Uterus (tissue), 4 donors: ENCODE data around the gene LBHD2. TPM values are rescaled to one million over a fixed set of nuclear protein-coding genes. Genes with fewer than 3 reads are reported as not detected.
A peak's percentile ranks its signal among the peaks of the same experiment; 100 is the strongest.

Experiments
- DNase-seq, 2 donors: peaks; one replicate each; pipeline ENCODE4 v3.0.0-alpha.2; 2019 to 2020
- H3K27ac ChIP-seq, 2 donors: fragments of 200-600 bp; sonication (generic); 1 replicate in 1 of 2; 2 replicates in 1 of 2; pipeline ENCODE4 v1.5.1; 2016 to 2018
- H3K27me3 ChIP-seq, 2 donors: fragments of 200-600 bp; sonication (generic); one replicate each; pipeline ENCODE4 v1.5.1; 2018 to 2019; ENCODE audit warnings: control low read depth in 1 of 2
- H3K36me3 ChIP-seq, 2 donors: fragments of 200-600 bp; sonication (generic); one replicate each; pipeline ENCODE4 v1.5.1; 2019; ENCODE audit warnings: control low read depth in 1 of 2
- H3K4me1 ChIP-seq, 2 donors: fragments of 200-600 bp; sonication (generic); one replicate each; pipeline ENCODE4 v1.5.1; 2018 to 2019; ENCODE audit warnings: control low read depth in 1 of 2
- H3K4me3 ChIP-seq, 2 donors: fragments of 200-600 bp; sonication (generic); 1 replicate in 1 of 2; 2 replicates in 1 of 2; pipeline ENCODE4 v1.5.1; 2018 to 2019; ENCODE audit warnings: mild to moderate bottlenecking in 1 of 2
- H3K9me3 ChIP-seq, 2 donors: fragments of 200-600 bp; sonication (generic); one replicate each; pipeline ENCODE4 v1.5.1; 2019; ENCODE audit warnings: control low read depth in 1 of 2
- POLR2A ChIP-seq, 2 donors: fragments of 450-650 bp; IDR thresholded peaks; one replicate each; pipeline ENCODE4 v1.6.1; 2016; ENCODE audit warnings: antibody characterized with exemption in 2 of 2, mild to moderate bottlenecking in 1 of 2, moderate library complexity in 1 of 2
- intact Hi-C: fragments of 100-400 bp; cut with DNase I; formaldehyde crosslinking; loops from one replicate; pipeline ENCODE4 v1.15.1; 2023; ENCODE audit warnings: low total_unique reads
- total RNA-seq, 4 donors: library from RNA; depleted of rRNA in 3 of 4; stranded (reverse); fragments of >200 nt in 3 of 4; gene quantifications; one replicate each; pipeline versions ENCODE4 v1.1.0 to v1.2.4, GENCODE V29; 2014 to 2023
- TF ChIP-seq, protein P1 (sequence below), 4 experiments: fragments of 200-600 bp in 2 of 4; fragments of 450-650 bp in 2 of 4; sonication (generic) in 2 of 4; IDR thresholded peaks; one replicate each; pipeline ENCODE4 v1.5.1; 2016 to 2019; ENCODE audit warnings: antibody characterized with exemption in 4 of 4, mild to moderate bottlenecking in 2 of 4, moderate library complexity in 1 of 4
- donor health status: DM: yes; HTN: yes; CAD: no.

LBHD2 gene
- total RNA-seq, 4 donors from 2014 or later: not detected

DNA sequence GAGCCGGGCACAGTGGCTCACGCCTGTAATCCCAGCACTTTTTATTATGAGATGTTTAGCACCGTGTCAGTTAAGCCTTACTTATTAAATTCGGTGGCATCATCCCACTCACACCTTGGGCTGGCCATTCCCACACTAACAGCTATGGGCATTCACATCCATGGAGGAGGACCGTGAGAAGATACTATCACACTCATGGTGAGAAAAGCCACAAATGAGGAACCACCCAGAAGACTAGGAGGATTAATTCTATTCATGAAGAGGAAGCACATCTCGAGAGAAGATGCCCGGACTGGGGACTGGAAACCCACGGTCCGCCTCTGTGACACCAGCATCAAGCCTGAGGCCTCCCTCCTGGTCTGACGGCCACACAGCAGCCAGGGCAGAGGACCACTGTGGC is 31.6 kb upstream of the LBHD2 start:
- TF ChIP-seq POLR2A (IDR thresholded peaks at IDR 0.05): no peak
- TF ChIP-seq, protein P1, sequence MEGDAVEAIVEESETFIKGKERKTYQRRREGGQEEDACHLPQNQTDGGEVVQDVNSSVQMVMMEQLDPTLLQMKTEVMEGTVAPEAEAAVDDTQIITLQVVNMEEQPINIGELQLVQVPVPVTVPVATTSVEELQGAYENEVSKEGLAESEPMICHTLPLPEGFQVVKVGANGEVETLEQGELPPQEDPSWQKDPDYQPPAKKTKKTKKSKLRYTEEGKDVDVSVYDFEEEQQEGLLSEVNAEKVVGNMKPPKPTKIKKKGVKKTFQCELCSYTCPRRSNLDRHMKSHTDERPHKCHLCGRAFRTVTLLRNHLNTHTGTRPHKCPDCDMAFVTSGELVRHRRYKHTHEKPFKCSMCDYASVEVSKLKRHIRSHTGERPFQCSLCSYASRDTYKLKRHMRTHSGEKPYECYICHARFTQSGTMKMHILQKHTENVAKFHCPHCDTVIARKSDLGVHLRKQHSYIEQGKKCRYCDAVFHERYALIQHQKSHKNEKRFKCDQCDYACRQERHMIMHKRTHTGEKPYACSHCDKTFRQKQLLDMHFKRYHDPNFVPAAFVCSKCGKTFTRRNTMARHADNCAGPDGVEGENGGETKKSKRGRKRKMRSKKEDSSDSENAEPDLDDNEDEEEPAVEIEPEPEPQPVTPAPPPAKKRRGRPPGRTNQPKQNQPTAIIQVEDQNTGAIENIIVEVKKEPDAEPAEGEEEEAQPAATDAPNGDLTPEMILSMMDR (IDR thresholded peaks at IDR 0.05): no peak
- intact Hi-C loops: no loop called here
- peaks cover 6 to 8% of the 10 kb centered on the region in 2 donors for H3K4me1 ChIP-seq

DNA sequence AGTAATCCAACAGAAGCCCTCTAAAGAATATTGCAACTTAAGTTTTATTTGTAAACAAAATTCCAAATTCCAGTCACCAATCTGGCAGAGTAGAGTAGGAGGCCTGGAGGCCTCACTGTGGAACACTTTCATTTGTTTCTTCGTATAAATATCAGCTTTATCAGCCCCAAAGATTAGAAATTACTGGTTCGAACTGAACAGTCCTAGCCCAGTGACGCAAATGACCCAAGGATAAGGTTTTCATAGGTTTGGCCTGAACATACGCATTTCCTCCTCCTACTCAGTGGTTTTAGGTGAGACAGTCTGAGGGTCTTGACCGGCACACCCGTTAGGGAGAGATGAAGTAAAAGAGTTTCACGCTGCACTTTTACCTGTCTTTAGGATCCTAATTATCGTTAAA is 28.3 kb upstream of the LBHD2 start:
- Histone ChIP-seq H3K27ac (peak overlapping the region; percentile 91 to 93), H3K27me3 (no peaks in the 10 kb centered on the region), H3K4me1 (peaks cover 6 to 15% of the 10 kb centered on the region in 2 donors), H3K9me3 (no peaks in the 10 kb centered on the region), H3K4me3 (peak overlapping the region; percentile 73 to 95), H3K36me3 (no peaks in the 10 kb centered on the region)
- TF ChIP-seq POLR2A (IDR thresholded peaks at IDR 0.05): no peak
- TF ChIP-seq, protein P1 (IDR thresholded peaks at IDR 0.05): no peak
- intact Hi-C loops: no loop called here
- no peak for DNase-seq

More for the DNA sequence above, 31.6 kb upstream of the LBHD2 start:
- H3K36me3 ChIP-seq: no peaks in the 10 kb centered on the region
- H3K9me3 ChIP-seq: no peaks in the 10 kb centered on the region
- H3K4me3 ChIP-seq: no peak overlapping the region
- no peak overlapping the region for H3K27ac ChIP-seq
- H3K27me3 ChIP-seq: no peaks in the 10 kb centered on the region
- no peak for DNase-seq

DNA sequence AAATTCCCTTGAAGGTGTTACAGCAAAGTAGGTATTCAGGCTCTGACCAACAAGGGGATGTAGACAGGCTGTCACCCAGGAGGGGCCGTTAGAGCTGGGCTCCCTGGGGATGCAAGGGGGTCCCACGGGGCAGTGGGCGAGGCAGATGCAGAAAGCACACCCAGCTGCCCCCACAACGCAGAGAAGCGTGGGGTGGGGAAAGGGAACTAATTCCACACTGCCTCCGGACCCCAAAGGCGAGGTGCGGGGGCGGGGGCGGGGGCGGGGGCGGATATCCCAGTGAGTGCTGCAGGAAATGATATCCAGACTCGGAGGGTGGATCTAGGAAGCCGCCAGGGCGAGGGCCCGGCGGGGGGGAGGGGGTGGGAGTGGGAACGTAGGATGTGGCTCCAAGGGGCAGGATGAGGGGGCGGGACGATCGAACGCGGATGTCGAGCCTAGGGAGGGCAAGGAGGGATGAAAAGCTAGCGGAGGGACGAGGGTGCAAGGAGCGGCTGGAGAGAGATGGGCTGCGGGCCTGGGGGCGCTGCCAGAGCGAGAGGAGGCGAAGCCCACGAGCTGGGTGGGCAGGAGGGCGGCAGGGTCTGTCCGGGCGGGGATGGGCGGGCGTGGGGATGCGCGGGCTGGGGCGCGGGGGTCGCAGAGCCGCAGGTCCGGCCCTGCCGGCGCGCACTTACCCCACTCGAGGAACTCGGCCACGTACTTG is 27.5 kb upstream of the LBHD2 start:
- peak; percentile 69 to 75 for DNase-seq
- intact Hi-C loops: no loop called here
- Histone ChIP-seq H3K36me3 (no peaks in the 10 kb centered on the region), H3K27ac (peak overlapping the region; percentile 91 to 93), H3K4me1 (peaks cover 6 to 15% of the 10 kb centered on the region in 2 donors), H3K4me3 (peak overlapping the region; percentile 73 to 95), H3K9me3 (no peaks in the 10 kb centered on the region), H3K27me3 (no peaks in the 10 kb centered on the region)
- TF ChIP-seq, protein P1 (IDR thresholded peaks at IDR 0.05): no peak
- no peak for TF ChIP-seq POLR2A (IDR thresholded peaks at IDR 0.05)

DNA sequence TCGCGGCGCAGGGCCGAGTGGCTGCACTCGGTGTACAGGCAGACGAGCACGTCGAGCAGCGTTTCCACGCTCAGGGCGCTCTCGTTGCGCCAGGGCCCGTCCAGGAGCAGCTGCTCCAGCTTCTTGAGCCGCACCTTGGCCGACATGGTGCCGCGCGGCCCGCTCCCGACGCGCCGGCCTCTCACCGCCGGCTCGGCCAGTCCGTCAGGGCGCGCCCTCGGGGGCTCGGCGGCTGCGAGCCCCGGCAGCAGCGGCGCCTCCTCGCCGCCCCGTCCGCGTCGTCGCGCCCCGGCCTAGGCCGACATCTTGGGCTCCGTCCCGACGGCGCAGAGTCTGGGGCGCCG is 27.0 kb upstream of the LBHD2 start:
- peak in 1 of 2 donors; percentile 36 for DNase-seq
- Histone ChIP-seq H3K9me3 (no peaks in the 10 kb centered on the region), H3K27ac (peak overlapping the region; percentile 91 to 93), H3K36me3 (no peaks in the 10 kb centered on the region), H3K4me1 (peaks cover 6 to 15% of the 10 kb centered on the region in 2 donors), H3K27me3 (no peaks in the 10 kb centered on the region), H3K4me3 (peak overlapping the region; percentile 73 to 95)
- intact Hi-C loops: no loop called here
- no peak for TF ChIP-seq POLR2A (IDR thresholded peaks at IDR 0.05)
- TF ChIP-seq, protein P1 (IDR thresholded peaks at IDR 0.05): no peak

DNA sequence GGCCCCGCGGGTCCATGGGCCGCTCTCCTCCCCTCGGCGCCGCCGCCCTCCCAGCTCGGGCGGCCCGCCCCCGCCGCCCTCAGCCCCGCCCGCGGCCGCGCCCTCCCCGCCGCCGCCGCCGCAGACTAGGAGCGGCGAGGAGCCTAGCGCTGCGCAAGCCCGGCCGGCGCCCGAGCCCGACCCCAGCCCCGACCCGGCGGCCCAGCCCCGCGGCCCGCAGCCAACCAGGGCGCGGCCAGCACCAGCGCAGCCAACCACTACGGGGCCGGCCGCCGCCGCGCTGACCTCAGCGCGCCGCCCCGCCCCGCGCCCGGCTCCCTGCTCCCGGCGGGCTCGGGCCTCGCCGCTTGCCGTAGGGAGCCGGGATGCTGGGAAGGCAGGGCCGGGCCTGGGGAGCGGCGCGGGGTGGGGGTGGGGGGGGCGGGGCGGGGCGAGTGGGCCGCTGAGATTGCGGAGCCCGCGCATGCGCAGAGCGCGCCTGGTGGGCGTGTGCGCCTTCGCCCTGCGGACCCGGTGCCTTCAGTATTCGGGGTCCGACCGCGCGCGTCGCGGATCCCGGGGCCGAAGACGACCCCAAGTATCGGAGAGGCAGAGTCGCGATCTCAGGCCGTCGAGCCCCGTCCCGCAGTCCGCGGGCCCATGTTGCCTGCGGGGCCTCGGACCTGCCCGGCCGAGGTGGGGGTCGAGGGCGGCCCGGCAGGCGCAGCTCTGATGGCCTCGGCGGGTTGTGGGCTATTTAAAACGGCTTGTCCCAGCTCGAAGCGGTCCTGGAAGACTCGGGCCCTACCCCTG is 26.4 kb upstream of the LBHD2 start, which contains the start of gene CDC42BPB:
TSS of gene CDC42BPB (minus strand) at position 178 of the 792 bp plus-strand sequence. CDS start 376 bp downstream, outside the sequence.
- peak within 1 kb of the TSS; percentile 91 to 93 for H3K27ac ChIP-seq
- TF ChIP-seq, protein P1 (IDR thresholded peaks at IDR 0.05): peak in 1 of 4 experiments; percentile 6
- peak in 1 of 2 donors; percentile 61 for TF ChIP-seq POLR2A (IDR thresholded peaks at IDR 0.05)
- H3K9me3 ChIP-seq: no peaks in the 10 kb centered on the region
- peak within 1 kb of the TSS; percentile 76 to 95 for H3K4me3 ChIP-seq
- intact Hi-C loops: no loop called here
- peaks cover 6 to 15% of the 10 kb centered on the region in 2 donors for H3K4me1 ChIP-seq
- DNase-seq: peak; percentile 84 to 89
- no peaks in the 10 kb centered on the region for H3K36me3 ChIP-seq
- H3K27me3 ChIP-seq: no peaks in the 10 kb centered on the region
